HepG2 (cell line): Measurements from ENCODE around the gene LRPPRC. TPM values are rescaled to one million over a fixed set of nuclear protein-coding genes. Genes with fewer than 3 reads are reported as not detected.
A peak's percentile ranks its signal among the peaks of the same experiment; 100 is the strongest.

ENCODE experiments used
- AGO1 ChIP-seq: fragments of 200-400 bp; formaldehyde crosslinking; IDR thresholded peaks from 2 replicates; pipeline ENCODE4 v1.6.1; 2017; ENCODE audit warnings: mild to moderate bottlenecking, low read depth, low read length, moderate library complexity; ENCODE audit not compliant: poor library complexity, severe bottlenecking
- ARID2 ChIP-seq: sonication (generic); formaldehyde crosslinking; IDR thresholded peaks from 2 replicates; pipeline ENCODE4 v1.8.1; 2022; ENCODE audit warnings: mild to moderate bottlenecking, missing genetic modification reagents, borderline replicate concordance
- ATAD3A ChIP-seq: sonication (generic); formaldehyde crosslinking; IDR thresholded peaks from 2 replicates; pipeline ENCODE4 v1.4.0; 2020; ENCODE audit warnings: missing genetic modification reagents
- CREB1 ChIP-seq, 2 experiments: fragments of 450-650 bp in 1 of 2; IDR thresholded peaks; 2 replicates each; pipeline ENCODE4 v1.6.1; 2016 to 2017; ENCODE audit warnings: control low read depth in 1 of 2, mild to moderate bottlenecking in 1 of 2, missing compliant biosample characterization in 1 of 2, missing genetic modification characterization in 1 of 2
- PHF5A ChIP-seq: IDR thresholded peaks from one replicate; pipeline ENCODE4 v1.6.1; 2018; ENCODE audit warnings: low read depth, missing genetic modification reagents; ENCODE audit not compliant: unreplicated experiment
- PHF8 ChIP-seq: sonication (generic); formaldehyde crosslinking; IDR thresholded peaks from 2 replicates; pipeline ENCODE4 v1.5.0; 2020; ENCODE audit warnings: missing genetic modification reagents
- RFX1 ChIP-seq: fragments of 450-650 bp; IDR thresholded peaks from 2 replicates; pipeline ENCODE4 v1.6.1; 2017
- SOX6 ChIP-seq, 2 experiments: fragments of 450-650 bp in 1 of 2; sonication (generic) in 1 of 2; formaldehyde crosslinking in 1 of 2; IDR thresholded peaks; 2 replicates each; pipeline versions ENCODE4 v1.4.0 to v1.6.1; 2017 to 2020; ENCODE audit warnings: antibody characterized with exemption in 1 of 2, mild to moderate bottlenecking in 1 of 2, missing genetic modification reagents in 1 of 2
- ZNF10 ChIP-seq: sonication (generic); formaldehyde crosslinking; IDR thresholded peaks from 2 replicates; pipeline ENCODE4 v1.4.0; 2020; ENCODE audit warnings: mild to moderate bottlenecking, low read depth, missing genetic modification reagents, borderline replicate concordance
- ZNF280D ChIP-seq: sonication (generic); formaldehyde crosslinking; IDR thresholded peaks from 2 replicates; pipeline ENCODE4 v1.5.1; 2020; ENCODE audit warnings: mild to moderate bottlenecking, missing genetic modification reagents
- ZNF547 ChIP-seq: sonication (generic); formaldehyde crosslinking; IDR thresholded peaks from 2 replicates; pipeline ENCODE4 v1.5.1; 2020; ENCODE audit warnings: mild to moderate bottlenecking, missing genetic modification reagents
- ZNF816 ChIP-seq: sonication (generic); formaldehyde crosslinking; IDR thresholded peaks from 2 replicates; pipeline ENCODE4 v1.8.0; 2022; ENCODE audit warnings: missing genetic modification reagents, mild to moderate bottlenecking, borderline replicate concordance
- polyA plus RNA-seq, 8 experiments: library from polyadenylated mRNA; depleted of rRNA in 3 of 8; stranded (reverse) in 7 of 8; unstranded in 1 of 8; fragments of >200 nt; fragmentation: Illumina TruSeq in 4 of 8; extraction: Trizol in 4 of 8; gene quantifications; 2 replicates each; pipeline versions ENCODE4 v1.2.1 to v1.2.3, GENCODE V29; 2011 to 2016; ENCODE audit warnings: low read depth in 4 of 8, missing spikeins in 1 of 8, mixed read lengths in 1 of 8; ENCODE audit not compliant: insufficient read depth in 1 of 8
- total RNA-seq, 5 experiments: library from RNA; depleted of rRNA; stranded (reverse); fragments of >200 nt; fragmentation: Illumina TruSeq; extraction: Trizol; gene quantifications; 2 replicates each; pipeline ENCODE4 v1.2.3, GENCODE V29; 2016; ENCODE audit warnings: low read depth in 1 of 5
- TF ChIP-seq, protein P1 (sequence below): sonication (generic); formaldehyde crosslinking; IDR thresholded peaks from 2 replicates; pipeline ENCODE4 v1.4.0; 2020; ENCODE audit warnings: missing genetic modification reagents
- TF ChIP-seq, protein P2 (sequence below): sonication (generic); formaldehyde crosslinking; IDR thresholded peaks from 2 replicates; pipeline ENCODE4 v1.8.0; 2022; ENCODE audit warnings: mild to moderate bottlenecking, missing genetic modification reagents, moderate library complexity
- TF ChIP-seq, protein P3 (sequence below): sonication (generic); formaldehyde crosslinking; IDR thresholded peaks from 2 replicates; pipeline ENCODE4 v1.5.0; 2020; ENCODE audit warnings: missing genetic modification reagents, mild to moderate bottlenecking, borderline replicate concordance
- TF ChIP-seq, protein P4 (sequence below): sonication (generic); formaldehyde crosslinking; IDR thresholded peaks from 2 replicates; pipeline ENCODE4 v1.8.0; 2023; ENCODE audit warnings: mild to moderate bottlenecking, missing genetic modification reagents

Gene LRPPRC
- total and polyA plus RNA-seq, 2 of the 13 experiments (the other 11 are each of a cell fraction or from before 2014, with no cell fraction given) = 117 to 167 TPM

DNA sequence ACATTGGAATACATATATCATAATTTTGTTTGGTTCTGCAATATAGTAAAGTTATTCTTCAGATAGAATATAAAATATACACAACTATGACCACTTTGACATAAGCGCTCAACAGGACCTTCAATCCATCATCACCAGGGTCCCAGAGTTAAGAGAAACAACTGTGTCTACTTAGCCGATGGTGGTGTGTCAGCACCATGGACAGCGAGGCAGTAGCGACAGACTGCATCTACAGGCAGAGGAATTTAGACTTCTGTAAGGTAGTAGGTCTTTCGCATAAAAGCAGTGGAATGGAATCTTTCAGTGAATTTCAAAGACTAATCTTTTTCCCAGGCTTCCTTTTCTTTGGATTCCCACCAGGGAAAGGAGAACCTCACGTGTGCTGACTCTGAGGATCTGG is 20.5 kb upstream of the LRPPRC start (continued):
- TF ChIP-seq PHF5A (CRISPR knock-in tag) = no peak
- TF ChIP-seq, protein P1, sequence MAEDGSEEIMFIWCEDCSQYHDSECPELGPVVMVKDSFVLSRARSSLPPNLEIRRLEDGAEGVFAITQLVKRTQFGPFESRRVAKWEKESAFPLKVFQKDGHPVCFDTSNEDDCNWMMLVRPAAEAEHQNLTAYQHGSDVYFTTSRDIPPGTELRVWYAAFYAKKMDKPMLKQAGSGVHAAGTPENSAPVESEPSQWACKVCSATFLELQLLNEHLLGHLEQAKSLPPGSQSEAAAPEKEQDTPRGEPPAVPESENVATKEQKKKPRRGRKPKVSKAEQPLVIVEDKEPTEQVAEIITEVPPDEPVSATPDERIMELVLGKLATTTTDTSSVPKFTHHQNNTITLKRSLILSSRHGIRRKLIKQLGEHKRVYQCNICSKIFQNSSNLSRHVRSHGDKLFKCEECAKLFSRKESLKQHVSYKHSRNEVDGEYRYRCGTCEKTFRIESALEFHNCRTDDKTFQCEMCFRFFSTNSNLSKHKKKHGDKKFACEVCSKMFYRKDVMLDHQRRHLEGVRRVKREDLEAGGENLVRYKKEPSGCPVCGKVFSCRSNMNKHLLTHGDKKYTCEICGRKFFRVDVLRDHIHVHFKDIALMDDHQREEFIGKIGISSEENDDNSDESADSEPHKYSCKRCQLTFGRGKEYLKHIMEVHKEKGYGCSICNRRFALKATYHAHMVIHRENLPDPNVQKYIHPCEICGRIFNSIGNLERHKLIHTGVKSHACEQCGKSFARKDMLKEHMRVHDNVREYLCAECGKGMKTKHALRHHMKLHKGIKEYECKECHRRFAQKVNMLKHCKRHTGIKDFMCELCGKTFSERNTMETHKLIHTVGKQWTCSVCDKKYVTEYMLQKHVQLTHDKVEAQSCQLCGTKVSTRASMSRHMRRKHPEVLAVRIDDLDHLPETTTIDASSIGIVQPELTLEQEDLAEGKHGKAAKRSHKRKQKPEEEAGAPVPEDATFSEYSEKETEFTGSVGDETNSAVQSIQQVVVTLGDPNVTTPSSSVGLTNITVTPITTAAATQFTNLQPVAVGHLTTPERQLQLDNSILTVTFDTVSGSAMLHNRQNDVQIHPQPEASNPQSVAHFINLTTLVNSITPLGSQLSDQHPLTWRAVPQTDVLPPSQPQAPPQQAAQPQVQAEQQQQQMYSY (CRISPR knock-in tag) = peak; percentile 74; the same call in 1 of the 2 replicates
- TF ChIP-seq CREB1 (IDR thresholded peaks at IDR 0.05) = no peak
- TF ChIP-seq CREB1 (CRISPR knock-in tag; IDR thresholded peaks at IDR 0.05) = no peak
- no peak for TF ChIP-seq RFX1
- TF ChIP-seq, protein P2, sequence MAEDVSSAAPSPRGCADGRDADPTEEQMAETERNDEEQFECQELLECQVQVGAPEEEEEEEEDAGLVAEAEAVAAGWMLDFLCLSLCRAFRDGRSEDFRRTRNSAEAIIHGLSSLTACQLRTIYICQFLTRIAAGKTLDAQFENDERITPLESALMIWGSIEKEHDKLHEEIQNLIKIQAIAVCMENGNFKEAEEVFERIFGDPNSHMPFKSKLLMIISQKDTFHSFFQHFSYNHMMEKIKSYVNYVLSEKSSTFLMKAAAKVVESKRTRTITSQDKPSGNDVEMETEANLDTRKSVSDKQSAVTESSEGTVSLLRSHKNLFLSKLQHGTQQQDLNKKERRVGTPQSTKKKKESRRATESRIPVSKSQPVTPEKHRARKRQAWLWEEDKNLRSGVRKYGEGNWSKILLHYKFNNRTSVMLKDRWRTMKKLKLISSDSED = no peak
- peak; percentile 45; the same call in 1 of the 2 replicates for TF ChIP-seq ZNF280D (CRISPR knock-in tag)
- peak; percentile 83; the same call in 1 of the 2 replicates for TF ChIP-seq ATAD3A (CRISPR knock-in tag)
- no peak for TF ChIP-seq ZNF816
- TF ChIP-seq ARID2 (CRISPR knock-in tag) = no peak
- no peak for TF ChIP-seq ZNF547 (CRISPR knock-in tag)
- no peak for TF ChIP-seq PHF8
- no peak for TF ChIP-seq SOX6 (IDR thresholded peaks at IDR 0.05)
- no peak for TF ChIP-seq SOX6 (CRISPR knock-in tag; IDR thresholded peaks at IDR 0.05)
- TF ChIP-seq, protein P3, sequence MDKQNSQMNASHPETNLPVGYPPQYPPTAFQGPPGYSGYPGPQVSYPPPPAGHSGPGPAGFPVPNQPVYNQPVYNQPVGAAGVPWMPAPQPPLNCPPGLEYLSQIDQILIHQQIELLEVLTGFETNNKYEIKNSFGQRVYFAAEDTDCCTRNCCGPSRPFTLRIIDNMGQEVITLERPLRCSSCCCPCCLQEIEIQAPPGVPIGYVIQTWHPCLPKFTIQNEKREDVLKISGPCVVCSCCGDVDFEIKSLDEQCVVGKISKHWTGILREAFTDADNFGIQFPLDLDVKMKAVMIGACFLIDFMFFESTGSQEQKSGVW (CRISPR knock-in tag) = 0 out of 2 replicates have a peak, but pooled peaks have one; percentile 48
- no peak for TF ChIP-seq AGO1
- TF ChIP-seq ZNF10 (CRISPR knock-in tag) = no peak
- TF ChIP-seq, protein P4, sequence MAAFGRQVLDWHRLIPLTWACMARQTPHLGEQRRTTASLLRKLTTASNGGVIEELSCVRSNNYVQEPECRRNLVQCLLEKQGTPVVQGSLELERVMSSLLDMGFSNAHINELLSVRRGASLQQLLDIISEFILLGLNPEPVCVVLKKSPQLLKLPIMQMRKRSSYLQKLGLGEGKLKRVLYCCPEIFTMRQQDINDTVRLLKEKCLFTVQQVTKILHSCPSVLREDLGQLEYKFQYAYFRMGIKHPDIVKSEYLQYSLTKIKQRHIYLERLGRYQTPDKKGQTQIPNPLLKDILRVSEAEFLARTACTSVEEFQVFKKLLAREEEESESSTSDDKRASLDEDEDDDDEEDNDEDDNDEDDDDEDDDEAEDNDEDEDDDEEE (CRISPR knock-in tag) = 0 out of 2 replicates have a peak, but pooled peaks have one; percentile 47
